GM12864 (cell line): Measurements from ENCODE around the gene GPC5.

ENCODE experiments used
- DNase-seq: peaks from one replicate; pipeline ENCODE4 v3.0.0-alpha.2; 2011; ENCODE audit warnings: low read depth
- H3K4me3 ChIP-seq: 2 replicates; pipeline ENCODE4 v1.5.1; 2011; ENCODE audit warnings: mild to moderate bottlenecking, low read depth, low read length, control low read depth
- TF ChIP-seq, protein P1 (sequence below): IDR thresholded peaks from 2 replicates; pipeline ENCODE4 v1.5.1; 2011; ENCODE audit warnings: low read depth, mild to moderate bottlenecking, moderate library complexity, low read length, control low read depth, inconsistent platforms; ENCODE audit errors: missing control alignments

Gene GPC5

DNA sequence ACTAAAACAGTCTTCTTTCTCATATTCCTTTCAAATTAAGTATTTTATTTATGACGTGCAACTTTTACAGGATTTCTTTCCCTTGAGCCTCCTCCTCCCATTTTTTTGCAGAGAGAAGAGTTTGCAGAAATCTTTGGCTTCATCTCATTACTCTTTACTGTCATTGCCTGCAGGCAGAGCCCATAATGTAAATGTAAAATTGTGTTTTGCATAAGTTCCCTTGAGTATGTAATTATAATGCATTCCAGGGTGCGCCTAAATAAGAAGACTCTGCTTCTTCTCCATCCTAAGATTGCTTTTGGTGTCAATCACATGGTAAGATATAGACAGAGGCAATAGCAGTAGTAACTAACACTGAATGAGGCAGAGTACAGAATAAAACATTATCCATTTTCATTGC is 27.9 kb upstream of the GPC5 start:
- no peak overlapping the region for H3K4me3 ChIP-seq
- no peak for DNase-seq
- TF ChIP-seq, protein P1, sequence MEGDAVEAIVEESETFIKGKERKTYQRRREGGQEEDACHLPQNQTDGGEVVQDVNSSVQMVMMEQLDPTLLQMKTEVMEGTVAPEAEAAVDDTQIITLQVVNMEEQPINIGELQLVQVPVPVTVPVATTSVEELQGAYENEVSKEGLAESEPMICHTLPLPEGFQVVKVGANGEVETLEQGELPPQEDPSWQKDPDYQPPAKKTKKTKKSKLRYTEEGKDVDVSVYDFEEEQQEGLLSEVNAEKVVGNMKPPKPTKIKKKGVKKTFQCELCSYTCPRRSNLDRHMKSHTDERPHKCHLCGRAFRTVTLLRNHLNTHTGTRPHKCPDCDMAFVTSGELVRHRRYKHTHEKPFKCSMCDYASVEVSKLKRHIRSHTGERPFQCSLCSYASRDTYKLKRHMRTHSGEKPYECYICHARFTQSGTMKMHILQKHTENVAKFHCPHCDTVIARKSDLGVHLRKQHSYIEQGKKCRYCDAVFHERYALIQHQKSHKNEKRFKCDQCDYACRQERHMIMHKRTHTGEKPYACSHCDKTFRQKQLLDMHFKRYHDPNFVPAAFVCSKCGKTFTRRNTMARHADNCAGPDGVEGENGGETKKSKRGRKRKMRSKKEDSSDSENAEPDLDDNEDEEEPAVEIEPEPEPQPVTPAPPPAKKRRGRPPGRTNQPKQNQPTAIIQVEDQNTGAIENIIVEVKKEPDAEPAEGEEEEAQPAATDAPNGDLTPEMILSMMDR, result no peak

DNA sequence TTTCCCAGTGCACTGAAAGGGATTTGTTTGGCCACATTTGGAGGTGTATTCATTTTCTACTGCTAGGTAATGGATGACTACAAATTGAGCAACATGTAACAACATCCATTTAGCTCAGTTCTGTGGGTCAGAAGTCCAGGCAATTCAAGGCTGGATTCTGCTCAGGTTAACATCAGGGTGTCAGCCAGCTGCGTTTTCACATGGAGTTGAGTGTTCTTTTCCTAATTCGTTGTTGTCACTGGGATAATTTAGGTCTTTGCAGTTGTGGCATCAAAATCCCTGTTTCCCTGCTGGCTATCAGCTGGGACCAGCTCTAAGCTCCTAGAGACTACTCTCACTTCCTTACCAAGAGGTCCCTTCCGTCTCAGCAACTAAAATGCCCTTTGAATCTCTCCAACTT is 25.5 kb upstream of the GPC5 start:
- DNase-seq, result no peak
- TF ChIP-seq, protein P1, result no peak
- no peak overlapping the region for H3K4me3 ChIP-seq

DNA sequence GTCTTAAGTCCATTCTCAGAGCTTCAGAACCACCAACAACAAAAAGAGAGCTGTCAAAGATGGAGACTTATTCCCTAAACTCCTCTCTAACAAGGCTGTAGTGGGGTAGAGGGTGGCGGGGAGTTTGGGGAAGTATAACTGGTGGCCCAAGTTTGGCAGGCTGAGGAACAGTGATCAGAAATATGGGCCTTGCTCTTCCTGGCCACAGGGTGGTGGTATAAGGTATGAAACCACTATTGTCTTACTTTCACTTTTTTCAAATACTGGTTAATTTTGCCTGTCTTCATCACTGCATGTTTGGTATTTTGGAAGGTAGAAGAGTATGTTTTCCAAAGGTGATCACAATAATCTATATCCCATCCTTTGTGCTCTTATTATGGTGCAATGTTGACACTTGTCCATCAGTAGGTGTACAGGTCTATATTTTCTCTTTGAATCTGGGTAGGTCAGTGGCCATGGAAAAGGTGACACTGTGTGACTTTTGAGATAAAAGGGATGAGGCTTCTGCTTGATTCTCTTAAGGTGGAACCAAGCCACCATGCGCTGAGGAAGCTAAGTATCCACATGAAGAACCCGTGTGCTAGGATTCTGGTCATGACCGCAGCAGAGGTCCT is 23.2 kb upstream of the GPC5 start:
- TF ChIP-seq, protein P1, result peak; percentile 67
- no peak for DNase-seq
- no peak overlapping the region for H3K4me3 ChIP-seq

DNA sequence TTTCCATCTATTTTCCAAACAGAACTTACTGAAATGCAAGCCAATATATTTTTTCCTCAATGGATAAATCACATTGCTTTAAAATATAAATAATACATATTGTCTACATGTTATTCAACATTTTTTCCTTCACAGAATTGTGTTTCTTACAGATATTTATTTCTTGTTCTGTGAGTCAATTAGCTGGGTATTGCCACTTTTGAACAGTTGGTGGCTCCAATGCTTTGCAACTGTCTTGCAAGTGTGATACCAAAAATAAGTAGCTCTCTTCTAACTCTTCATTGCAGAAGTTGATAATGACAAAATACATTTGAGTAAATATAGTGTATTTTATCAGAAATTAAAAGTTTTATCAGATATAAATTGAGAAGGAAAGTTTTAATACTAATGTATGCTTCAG is 17.1 kb upstream of the GPC5 start:
- no peak for DNase-seq

DNA sequence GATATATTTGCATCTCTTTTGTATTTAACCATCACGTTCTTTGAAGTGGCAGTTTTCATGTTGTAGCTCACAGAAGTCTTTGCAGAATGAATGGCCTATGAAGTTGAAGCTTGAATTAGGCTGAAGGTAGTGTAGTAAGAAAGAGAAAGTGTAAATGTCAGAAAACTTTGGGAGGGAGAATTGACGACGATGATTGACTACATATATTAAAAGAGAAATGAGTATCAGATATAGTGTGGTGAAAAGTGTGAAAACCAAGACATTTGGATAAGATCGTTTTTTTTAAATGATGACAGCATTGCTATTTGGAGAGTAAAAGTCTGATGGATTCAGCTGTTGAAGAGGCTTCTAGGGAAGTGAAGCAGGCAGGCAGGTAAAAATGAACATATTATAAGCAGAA is 14.6 kb upstream of the GPC5 start:
- DNase-seq, result no peak
- no peak overlapping the region for H3K4me3 ChIP-seq
- TF ChIP-seq, protein P1, result no peak

More for the DNA sequence above, 17.1 kb upstream of the GPC5 start:
- TF ChIP-seq, protein P1, result no peak
- H3K4me3 ChIP-seq, result no peak overlapping the region

DNA sequence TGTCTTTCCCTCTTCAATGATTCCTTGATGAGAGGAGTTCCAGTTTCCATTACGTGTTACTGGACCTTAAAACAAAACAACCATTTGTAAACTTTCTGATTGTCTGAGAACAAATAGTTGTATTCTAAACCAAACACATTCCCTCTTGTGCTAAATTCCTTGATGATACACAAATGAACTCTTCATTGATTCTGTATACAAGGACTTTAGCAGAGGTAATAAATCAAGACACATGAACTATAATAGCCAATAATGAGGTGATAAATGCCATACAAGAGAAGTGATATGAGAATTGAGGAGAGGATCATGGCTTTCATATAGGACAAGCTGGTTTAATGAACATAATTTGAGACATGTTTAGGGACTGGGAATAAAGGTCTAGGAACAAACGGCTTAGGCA is 13.5 kb upstream of the GPC5 start:
- TF ChIP-seq, protein P1, result no peak
- DNase-seq, result no peak
- no peak overlapping the region for H3K4me3 ChIP-seq

DNA sequence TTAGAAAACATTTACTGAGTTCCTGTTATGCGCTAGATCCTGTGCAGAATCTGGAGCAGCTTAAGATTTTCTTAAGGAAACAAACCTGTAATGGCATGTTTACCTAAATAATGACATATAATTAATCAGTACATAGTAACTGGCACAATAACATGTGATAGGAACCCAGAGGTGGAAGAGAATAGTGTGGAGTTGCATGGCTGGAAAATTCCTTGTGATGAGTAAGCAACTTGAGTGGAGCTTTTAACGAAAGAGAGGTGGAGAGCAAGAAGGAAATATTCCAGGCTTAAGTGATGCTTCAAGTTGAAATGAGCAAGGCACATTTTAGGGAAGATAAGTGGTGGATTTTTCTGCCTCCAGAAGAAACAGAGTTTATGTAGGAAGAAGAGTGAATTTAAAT is 9.2 kb upstream of the GPC5 start:
- no peak overlapping the region for H3K4me3 ChIP-seq
- no peak for DNase-seq
- TF ChIP-seq, protein P1, result no peak
